ENCODE data around the gene PSEN1. TPM values are rescaled to one million over a fixed set of nuclear protein-coding genes. Genes with fewer than 3 reads are reported as not detected.

Gene PSEN1
- total and polyA plus RNA-seq, 2 experiments from 2014 or later: 14.6 to 35.7 TPM

DNA sequence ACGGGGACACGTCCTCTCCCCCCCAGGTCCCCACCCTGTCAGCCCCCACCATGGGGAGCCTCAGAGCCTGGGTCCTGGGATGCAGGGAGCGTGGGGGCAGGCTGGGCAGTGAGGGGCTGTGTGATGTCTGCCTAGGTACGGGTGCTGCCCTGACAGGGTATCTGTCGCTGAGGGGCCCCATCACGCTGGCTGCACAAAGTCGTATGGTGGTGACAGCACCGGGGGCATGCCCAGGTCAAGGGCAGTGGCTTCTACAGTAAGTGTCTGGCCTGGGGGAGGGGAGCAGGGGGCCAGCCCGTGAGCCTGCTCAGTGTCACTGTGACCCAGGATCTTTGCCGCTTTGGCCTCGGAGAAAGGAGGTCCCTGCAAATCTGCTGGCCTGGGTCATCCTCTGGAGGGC is 124.3 kb downstream of the PSEN1 start (continued):
- TF ChIP-seq, protein P1, sequence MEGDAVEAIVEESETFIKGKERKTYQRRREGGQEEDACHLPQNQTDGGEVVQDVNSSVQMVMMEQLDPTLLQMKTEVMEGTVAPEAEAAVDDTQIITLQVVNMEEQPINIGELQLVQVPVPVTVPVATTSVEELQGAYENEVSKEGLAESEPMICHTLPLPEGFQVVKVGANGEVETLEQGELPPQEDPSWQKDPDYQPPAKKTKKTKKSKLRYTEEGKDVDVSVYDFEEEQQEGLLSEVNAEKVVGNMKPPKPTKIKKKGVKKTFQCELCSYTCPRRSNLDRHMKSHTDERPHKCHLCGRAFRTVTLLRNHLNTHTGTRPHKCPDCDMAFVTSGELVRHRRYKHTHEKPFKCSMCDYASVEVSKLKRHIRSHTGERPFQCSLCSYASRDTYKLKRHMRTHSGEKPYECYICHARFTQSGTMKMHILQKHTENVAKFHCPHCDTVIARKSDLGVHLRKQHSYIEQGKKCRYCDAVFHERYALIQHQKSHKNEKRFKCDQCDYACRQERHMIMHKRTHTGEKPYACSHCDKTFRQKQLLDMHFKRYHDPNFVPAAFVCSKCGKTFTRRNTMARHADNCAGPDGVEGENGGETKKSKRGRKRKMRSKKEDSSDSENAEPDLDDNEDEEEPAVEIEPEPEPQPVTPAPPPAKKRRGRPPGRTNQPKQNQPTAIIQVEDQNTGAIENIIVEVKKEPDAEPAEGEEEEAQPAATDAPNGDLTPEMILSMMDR (conservative IDR thresholded peaks at IDR 0.05; ENCODE audit: low read depth in 2 of 2): no peak
- TF ChIP-seq, protein P2, sequence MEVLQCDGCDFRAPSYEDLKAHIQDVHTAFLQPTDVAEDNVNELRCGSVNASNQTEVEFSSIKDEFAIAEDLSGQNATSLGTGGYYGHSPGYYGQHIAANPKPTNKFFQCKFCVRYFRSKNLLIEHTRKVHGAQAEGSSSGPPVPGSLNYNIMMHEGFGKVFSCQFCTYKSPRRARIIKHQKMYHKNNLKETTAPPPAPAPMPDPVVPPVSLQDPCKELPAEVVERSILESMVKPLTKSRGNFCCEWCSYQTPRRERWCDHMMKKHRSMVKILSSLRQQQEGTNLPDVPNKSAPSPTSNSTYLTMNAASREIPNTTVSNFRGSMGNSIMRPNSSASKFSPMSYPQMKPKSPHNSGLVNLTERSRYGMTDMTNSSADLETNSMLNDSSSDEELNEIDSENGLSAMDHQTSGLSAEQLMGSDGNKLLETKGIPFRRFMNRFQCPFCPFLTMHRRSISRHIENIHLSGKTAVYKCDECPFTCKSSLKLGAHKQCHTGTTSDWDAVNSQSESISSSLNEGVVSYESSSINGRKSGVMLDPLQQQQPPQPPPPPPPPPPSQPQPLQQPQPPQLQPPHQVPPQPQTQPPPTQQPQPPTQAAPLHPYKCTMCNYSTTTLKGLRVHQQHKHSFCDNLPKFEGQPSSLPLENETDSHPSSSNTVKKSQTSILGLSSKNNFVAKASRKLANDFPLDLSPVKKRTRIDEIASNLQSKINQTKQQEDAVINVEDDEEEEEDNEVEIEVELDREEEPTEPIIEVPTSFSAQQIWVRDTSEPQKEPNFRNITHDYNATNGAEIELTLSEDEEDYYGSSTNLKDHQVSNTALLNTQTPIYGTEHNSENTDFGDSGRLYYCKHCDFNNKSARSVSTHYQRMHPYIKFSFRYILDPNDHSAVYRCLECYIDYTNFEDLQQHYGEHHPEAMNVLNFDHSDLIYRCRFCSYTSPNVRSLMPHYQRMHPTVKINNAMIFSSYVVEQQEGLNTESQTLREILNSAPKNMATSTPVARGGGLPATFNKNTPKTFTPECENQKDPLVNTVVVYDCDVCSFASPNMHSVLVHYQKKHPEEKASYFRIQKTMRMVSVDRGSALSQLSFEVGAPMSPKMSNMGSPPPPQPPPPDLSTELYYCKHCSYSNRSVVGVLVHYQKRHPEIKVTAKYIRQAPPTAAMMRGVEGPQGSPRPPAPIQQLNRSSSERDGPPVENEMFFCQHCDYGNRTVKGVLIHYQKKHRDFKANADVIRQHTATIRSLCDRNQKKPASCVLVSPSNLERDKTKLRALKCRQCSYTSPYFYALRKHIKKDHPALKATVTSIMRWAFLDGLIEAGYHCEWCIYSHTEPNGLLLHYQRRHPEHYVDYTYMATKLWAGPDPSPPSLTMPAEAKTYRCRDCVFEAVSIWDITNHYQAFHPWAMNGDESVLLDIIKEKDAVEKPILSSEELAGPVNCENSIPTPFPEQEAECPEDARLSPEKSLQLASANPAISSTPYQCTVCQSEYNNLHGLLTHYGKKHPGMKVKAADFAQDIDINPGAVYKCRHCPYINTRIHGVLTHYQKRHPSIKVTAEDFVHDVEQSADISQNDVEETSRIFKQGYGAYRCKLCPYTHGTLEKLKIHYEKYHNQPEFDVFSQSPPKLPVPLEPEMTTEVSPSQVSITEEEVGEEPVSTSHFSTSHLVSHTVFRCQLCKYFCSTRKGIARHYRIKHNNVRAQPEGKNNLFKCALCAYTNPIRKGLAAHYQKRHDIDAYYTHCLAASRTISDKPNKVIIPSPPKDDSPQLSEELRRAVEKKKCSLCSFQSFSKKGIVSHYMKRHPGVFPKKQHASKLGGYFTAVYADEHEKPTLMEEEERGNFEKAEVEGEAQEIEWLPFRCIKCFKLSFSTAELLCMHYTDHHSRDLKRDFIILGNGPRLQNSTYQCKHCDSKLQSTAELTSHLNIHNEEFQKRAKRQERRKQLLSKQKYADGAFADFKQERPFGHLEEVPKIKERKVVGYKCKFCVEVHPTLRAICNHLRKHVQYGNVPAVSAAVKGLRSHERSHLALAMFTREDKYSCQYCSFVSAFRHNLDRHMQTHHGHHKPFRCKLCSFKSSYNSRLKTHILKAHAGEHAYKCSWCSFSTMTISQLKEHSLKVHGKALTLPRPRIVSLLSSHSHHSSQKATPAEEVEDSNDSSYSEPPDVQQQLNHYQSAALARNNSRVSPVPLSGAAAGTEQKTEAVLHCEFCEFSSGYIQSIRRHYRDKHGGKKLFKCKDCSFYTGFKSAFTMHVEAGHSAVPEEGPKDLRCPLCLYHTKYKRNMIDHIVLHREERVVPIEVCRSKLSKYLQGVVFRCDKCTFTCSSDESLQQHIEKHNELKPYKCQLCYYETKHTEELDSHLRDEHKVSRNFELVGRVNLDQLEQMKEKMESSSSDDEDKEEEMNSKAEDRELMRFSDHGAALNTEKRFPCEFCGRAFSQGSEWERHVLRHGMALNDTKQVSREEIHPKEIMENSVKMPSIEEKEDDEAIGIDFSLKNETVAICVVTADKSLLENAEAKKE (CRISPR knock-in tag; IDR thresholded peaks at IDR 0.05): no peak
- TF ChIP-seq STAT1 (IDR thresholded peaks at IDR 0.05; ENCODE audit: unreplicated experiment): no peak

DNA sequence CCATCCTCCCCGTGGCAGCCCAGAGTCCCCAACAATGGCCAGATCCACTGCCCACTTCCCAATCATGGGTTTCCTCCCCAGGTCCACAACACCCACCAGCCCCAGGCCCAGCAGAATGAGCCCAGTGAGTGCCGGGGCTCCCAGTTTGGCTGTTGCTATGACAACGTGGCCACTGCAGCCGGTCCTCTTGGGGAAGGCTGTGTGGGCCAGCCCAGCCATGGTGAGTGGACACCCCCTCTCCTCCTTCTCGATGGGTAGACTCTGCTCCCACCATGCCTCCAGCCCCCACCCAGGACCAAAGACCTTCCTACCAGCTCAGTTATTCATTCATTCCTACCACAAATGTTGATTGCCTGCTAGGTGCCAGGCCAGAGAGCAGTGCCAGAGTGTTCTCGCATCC is 124.8 kb downstream of the PSEN1 start:
- Histone ChIP-seq H3K27ac (ENCODE audit: low read depth) (no peak overlapping the region), H3K9me2 (ENCODE audit: insufficient read depth) (no peaks in the 10 kb centered on the region), H3K4me2 (no peak overlapping the region), H4K20me1 (replicated peaks; ENCODE audit: insufficient read depth) (no peaks in the 10 kb centered on the region), H3K4me1 (ENCODE audit: insufficient read depth) (no peaks in the 10 kb centered on the region), H3K79me2 (replicated peaks; ENCODE audit: insufficient read depth) (no peaks in the 10 kb centered on the region), H3K4me3 (no peak overlapping the region), H3K27me3 (ENCODE audit: insufficient read depth) (no peaks in the 10 kb centered on the region), H3K36me3 (ENCODE audit: insufficient read depth) (no peaks in the 10 kb centered on the region), H3F3A (replicated peaks; ENCODE audit: low read depth) (no peaks in the 10 kb centered on the region), H2AFZ (no peak overlapping the region)
- Mint-ChIP-seq H3K27ac (0 out of 2 replicates have a peak overlapping the region, but pooled peaks have one; percentile 62), H3K36me3 (ENCODE audit: low read depth) (peaks cover 6% of the 10 kb centered on the region; the same call in 2 of the 3 replicates), H3K4me1 (no peaks in the 10 kb centered on the region; the same call in 2 of the 3 replicates), H3K9me3 (no peaks in the 10 kb centered on the region), H3K4me3 (no peak overlapping the region), H3K27me3 (ENCODE audit: insufficient read depth, low read depth, poor library complexity) (peaks cover 10% of the 10 kb centered on the region)
- ATAC-seq: no peak
- DNase-seq (ENCODE audit: low spot score): no peak
- TF ChIP-seq POLR2AphosphoS5 (IDR thresholded peaks at IDR 0.05; ENCODE audit: low read depth) (no peak), EZH2phosphoT487 (IDR thresholded peaks at IDR 0.05; ENCODE audit: unreplicated experiment) (no peak), CREB1 (CRISPR knock-in tag; IDR thresholded peaks at IDR 0.05; ENCODE audit: low read depth) (no peak), JUNB (IDR thresholded peaks at IDR 0.05; ENCODE audit: unreplicated experiment) (no peak)
- TF ChIP-seq, protein P1 (conservative IDR thresholded peaks at IDR 0.05; ENCODE audit: low read depth in 2 of 2): no peak
- TF ChIP-seq, protein P3, sequence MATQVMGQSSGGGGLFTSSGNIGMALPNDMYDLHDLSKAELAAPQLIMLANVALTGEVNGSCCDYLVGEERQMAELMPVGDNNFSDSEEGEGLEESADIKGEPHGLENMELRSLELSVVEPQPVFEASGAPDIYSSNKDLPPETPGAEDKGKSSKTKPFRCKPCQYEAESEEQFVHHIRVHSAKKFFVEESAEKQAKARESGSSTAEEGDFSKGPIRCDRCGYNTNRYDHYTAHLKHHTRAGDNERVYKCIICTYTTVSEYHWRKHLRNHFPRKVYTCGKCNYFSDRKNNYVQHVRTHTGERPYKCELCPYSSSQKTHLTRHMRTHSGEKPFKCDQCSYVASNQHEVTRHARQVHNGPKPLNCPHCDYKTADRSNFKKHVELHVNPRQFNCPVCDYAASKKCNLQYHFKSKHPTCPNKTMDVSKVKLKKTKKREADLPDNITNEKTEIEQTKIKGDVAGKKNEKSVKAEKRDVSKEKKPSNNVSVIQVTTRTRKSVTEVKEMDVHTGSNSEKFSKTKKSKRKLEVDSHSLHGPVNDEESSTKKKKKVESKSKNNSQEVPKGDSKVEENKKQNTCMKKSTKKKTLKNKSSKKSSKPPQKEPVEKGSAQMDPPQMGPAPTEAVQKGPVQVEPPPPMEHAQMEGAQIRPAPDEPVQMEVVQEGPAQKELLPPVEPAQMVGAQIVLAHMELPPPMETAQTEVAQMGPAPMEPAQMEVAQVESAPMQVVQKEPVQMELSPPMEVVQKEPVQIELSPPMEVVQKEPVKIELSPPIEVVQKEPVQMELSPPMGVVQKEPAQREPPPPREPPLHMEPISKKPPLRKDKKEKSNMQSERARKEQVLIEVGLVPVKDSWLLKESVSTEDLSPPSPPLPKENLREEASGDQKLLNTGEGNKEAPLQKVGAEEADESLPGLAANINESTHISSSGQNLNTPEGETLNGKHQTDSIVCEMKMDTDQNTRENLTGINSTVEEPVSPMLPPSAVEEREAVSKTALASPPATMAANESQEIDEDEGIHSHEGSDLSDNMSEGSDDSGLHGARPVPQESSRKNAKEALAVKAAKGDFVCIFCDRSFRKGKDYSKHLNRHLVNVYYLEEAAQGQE (IDR thresholded peaks at IDR 0.05; ENCODE audit: unreplicated experiment): no peak
- TF ChIP-seq, protein P4, sequence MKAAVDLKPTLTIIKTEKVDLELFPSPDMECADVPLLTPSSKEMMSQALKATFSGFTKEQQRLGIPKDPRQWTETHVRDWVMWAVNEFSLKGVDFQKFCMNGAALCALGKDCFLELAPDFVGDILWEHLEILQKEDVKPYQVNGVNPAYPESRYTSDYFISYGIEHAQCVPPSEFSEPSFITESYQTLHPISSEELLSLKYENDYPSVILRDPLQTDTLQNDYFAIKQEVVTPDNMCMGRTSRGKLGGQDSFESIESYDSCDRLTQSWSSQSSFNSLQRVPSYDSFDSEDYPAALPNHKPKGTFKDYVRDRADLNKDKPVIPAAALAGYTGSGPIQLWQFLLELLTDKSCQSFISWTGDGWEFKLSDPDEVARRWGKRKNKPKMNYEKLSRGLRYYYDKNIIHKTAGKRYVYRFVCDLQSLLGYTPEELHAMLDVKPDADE (IDR thresholded peaks at IDR 0.05): no peak
